GM18951 (cell line): ENCODE results near the gene CNKSR3.

ENCODE experiments used
- POLR2A ChIP-seq: IDR thresholded peaks from 4 replicates; pipeline ENCODE4 v1.6.1; 2011; ENCODE audit warnings: mild to moderate bottlenecking; ENCODE audit not compliant: insufficient read length, insufficient read depth; ENCODE audit errors: extremely low read depth
- in situ Hi-C: fragments of 300-500 bp; cut with MboI; formaldehyde crosslinking; loops from one replicate; pipeline ENCODE4 v1.12.0; 2022; ENCODE audit warnings: low sequenced_read_pairs, mixed read lengths, inconsistent platforms; ENCODE audit not compliant: unreplicated experiment

CNKSR3 gene

GRCh38 chr6:154394571-154394970, 115.9 kb downstream of the CNKSR3 start:
- in situ Hi-C loops, result no loop called here
- no peak for TF ChIP-seq POLR2A

DNA sequence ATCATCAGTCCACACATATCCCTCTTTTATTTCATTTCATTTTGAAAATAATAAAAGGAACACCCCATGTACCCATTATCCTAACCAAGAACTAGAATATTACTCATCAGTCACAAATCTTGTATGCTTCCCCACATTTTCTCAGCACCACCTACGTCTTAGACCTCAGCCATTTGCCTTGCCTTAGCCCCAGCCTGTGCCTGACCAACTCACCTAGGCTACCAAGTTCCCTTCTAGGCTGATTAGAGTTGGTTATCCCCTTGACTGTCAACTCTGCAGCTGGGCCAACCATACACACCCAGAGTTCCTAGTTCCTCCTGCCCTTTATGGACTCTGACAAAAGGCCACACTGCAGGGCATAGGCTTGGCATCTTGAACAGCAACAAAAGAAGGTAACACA, 120.5 kb downstream of the CNKSR3 start:
- no peak for TF ChIP-seq POLR2A
- in situ Hi-C loops, result no loop called here

DNA sequence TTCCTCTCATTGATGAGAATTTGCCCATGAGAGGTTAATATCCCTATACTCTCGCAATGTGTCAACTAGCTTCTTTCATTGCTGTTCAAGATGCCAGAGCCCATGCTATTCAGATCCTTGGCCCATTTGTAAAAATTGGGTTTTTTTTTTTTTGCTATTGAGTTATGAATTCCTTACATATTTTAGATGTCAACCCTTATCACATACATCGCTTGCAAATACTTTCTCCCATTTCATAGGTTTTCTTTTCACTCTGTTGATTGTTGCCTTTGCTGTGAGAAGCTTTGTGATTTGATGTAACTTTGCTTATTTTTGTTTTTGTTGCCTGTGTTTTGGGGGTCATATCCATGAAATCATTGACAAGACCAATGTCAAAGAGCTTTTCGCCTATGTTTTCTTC, 121.7 kb downstream of the CNKSR3 start:
- in situ Hi-C loops, result no loop called here
- TF ChIP-seq POLR2A, result no peak

DNA sequence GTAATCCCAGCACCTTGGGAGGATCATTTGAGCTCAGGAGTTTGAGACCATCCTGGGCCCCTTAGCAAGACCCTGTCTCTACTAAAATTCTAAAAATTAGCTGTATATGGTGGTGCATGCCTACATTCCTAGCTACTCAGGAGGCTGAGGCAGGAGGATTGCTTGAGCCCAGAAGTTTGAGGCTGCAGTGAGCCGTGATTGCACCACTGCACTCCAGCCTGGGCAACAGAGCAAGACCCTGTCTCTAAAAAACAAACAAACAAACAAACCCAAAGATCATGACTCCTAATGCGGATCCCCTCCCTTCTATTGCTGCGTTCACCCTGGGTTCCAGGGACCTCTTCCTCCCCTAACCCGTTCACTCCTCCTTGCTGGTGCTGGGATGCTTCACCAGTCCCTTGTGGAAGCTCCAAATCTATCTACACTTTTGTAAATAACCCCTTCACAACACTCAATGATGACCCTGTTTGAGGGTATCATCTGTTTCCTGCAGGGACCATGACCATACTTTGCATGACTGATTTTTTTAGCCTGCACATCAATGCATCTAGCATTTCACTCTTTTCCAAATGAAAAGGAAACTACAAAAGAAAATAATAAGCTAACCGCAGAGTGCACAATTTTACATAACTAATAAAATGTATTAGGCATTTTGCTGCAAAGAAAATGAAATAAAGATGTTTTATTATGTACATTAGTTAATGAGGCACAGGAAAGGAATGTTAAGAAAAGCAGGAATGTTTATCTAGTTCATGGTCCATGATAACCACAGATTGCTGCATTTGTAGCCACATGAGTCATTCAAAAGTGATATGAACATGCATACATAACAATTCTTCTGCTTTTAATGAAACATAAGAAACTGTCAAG, 123.4 kb downstream of the CNKSR3 start:
- in situ Hi-C loops, result no loop called here
- no peak for TF ChIP-seq POLR2A

DNA sequence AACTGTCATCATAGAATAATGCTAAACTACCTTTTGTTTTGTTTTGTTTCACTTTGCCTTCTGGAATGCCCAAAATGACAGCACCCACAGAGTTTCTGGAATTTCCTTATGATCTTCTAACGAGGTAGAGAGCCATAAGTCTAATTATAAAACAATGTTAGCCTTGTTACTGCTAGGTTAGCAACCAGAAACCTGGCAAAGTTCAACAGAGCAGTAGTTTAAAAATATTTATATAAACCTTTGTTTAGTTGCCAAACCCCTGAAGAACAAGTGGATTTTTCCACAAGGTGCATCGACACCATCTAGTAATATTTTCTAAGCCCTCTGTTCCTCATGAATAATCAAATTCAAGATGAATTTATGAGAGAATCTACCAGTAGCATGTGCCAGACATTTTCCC, 126.3 kb downstream of the CNKSR3 start:
- in situ Hi-C loops, result no loop called here
- TF ChIP-seq POLR2A, result no peak

GRCh38 chr6:154383273-154383672, 127.2 kb downstream of the CNKSR3 start:
- no peak for TF ChIP-seq POLR2A
- in situ Hi-C loops, result no loop called here

- no peak for TF ChIP-seq POLR2A
- in situ Hi-C loops, result no loop called here
Observed at GRCh38 chr6:154382740-154383139, 127.7 kb downstream of the CNKSR3 start.

DNA sequence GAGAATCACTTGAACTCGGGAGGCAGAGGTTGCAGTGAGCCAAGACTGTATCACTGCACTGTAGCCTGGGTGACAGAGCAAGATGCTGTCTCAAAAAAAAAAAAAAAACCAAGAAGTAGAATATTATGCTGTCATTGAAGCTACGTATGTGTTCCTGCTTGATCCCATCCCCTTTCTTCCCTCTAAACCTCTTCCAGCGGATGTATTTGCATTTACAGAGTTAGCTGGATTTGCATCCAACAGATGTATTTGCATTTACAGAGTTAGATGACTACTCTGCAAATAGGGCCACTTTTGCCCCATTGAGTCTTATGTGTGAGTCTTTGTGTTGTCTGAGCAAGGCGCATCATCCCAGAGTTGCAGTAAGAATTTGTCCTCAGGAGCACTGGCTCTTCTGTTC, 128.9 kb downstream of the CNKSR3 start:
- no peak for TF ChIP-seq POLR2A
- in situ Hi-C loops, result no loop called here

GRCh38 chr6:154380741-154381140, 129.7 kb downstream of the CNKSR3 start:
- no peak for TF ChIP-seq POLR2A
- in situ Hi-C loops, result no loop called here

- no peak for TF ChIP-seq POLR2A
- in situ Hi-C loops, result no loop called here
Observed at GRCh38 chr6:154379585-154379984, 130.9 kb downstream of the CNKSR3 start.

GRCh38 chr6:154378518-154378917, 132.0 kb downstream of the CNKSR3 start:
- TF ChIP-seq POLR2A, result no peak
- in situ Hi-C loops, result no loop called here

DNA sequence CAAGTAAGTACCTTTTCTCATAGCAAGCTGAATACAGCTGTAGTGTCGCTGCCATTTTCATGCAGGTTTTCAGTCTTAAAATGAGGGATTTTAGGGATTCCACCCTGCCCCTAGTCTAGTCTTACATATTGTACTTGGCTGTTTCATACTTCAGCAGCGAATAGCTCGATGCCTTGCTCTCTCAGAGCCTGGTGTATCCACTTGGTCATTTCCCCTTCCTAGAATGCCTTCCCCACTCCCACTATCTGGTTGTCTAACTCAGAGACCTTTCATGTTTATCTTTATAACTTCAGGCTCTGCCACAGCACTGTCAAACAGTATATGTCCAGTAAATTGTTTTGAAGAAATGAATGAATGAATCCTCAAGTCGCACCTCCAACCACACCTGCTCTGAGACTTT, 132.8 kb downstream of the CNKSR3 start:
- in situ Hi-C loops, result no loop called here
- no peak for TF ChIP-seq POLR2A

DNA sequence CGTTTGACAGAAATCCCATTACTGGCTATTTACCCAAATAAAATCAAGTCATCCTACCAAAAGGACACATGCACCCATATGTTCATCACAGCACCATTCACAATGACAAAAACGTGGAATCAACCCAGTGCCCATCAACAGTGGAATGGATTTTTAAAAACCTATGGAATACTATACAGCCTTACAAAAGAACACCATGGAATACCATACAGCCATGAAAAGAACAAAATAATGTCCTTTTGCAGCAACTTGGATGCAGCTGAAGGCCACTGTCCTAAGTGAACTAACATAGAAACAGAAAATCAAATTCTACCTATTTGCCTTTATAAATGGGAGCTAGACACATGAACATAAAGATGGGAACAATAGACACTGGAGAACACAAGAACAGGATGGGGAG, 136.5 kb downstream of the CNKSR3 start:
- in situ Hi-C loops, result no loop called here
- TF ChIP-seq POLR2A, result no peak

DNA sequence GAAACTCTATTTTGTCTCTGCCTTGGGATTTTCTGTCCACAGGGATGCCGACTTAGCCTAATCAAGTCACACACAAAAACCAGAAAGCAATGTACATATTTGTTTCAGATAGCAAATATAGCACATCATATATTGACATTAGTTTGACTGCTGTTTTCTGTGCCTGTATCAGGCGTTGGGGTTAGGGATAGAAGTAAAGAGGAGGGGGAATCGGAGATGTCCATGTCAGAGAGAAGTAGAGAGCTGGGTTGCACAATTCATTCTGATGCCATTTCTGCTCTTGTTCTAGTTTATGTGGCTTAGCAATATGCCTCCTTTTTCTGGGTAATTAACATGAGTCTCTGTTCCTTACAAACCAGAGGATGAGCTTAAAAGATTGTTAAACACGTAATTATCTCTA, 139.2 kb downstream of the CNKSR3 start:
- in situ Hi-C loops, result no loop called here
- no peak for TF ChIP-seq POLR2A
